Measurements from ENCODE around the gene FRMD5. TPM values are rescaled to one million over a fixed set of nuclear protein-coding genes. Genes with fewer than 3 reads are reported as not detected.

FRMD5 gene
- total RNA-seq, 1 experiment from 2014 or later, result 3.9 TPM

DNA sequence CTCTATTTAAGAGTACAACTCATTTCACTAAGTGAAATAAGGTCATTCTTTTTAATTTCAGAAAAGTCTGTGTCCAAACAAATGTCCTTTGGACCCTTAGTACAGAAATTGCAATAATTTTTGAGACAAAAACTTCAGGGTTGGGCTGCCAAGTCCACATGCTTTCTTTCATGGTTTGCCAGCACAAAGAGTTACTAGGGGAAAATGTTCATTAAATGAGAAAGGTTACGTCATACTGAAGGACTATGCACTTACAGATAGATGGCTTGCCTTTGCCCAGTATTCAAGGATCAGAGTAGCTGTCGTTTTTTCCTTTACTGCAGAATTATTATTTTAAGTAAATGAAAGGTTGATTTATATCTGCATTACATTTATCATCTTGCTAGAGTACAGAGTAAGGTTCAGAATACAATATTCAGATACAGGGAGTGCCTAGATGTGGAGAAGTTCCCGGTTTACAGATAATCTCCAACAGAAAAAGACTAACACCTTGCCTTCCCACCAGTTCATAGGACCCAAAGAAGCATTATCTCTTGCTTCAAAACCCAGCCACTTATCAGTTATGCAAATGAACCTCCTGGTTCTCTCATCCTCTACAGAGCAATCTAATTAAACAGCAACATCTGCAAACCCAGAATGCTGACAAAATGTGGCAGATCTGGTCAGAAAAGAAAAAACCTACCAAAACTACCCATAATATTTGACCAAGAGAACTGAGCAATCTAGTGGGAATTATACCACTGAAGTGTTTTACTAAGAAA lies 179.3 kb downstream of the FRMD5 start:
- Histone ChIP-seq H3K18ac (ENCODE audit: insufficient read length, low read depth, low read length) (no peak overlapping the region), H2BK12ac (ENCODE audit: insufficient read length, low read depth, low read length) (no peak overlapping the region), H2AK5ac (ENCODE audit: insufficient read length, low read length) (no peak overlapping the region), H4K8ac (replicated peaks; ENCODE audit: insufficient read length, low read depth, low read length) (no peak overlapping the region), H2AFZ (ENCODE audit: low read length) (no peak overlapping the region), H3K27me3 (ENCODE audit: insufficient read depth, low read length) (no peaks in the 10 kb centered on the region), H2BK120ac (ENCODE audit: low read depth, low read length, poor library complexity, severe bottlenecking) (no peak overlapping the region), H2BK15ac (ENCODE audit: low read depth, low read length) (no peak overlapping the region), H3K79me1 (ENCODE audit: insufficient read depth, low read depth, low read length, poor library complexity, severe bottlenecking) (no peaks in the 10 kb centered on the region), H2BK20ac (ENCODE audit: low read depth, low read length, poor library complexity, severe bottlenecking) (no peak overlapping the region), H3K9ac (ENCODE audit: extremely low read depth, insufficient read length, low read length) (no peak overlapping the region), H3K23ac (ENCODE audit: insufficient read length, low read depth, low read length) (no peak overlapping the region), H3K4me2 (ENCODE audit: insufficient read depth, insufficient read length, low read length) (no peak overlapping the region), H3K14ac (ENCODE audit: insufficient read depth, low read length) (no peak overlapping the region), H3K4me1 (ENCODE audit: insufficient read depth, low read length) (no peaks in the 10 kb centered on the region), H3K23me2 (ENCODE audit: insufficient read length, low read depth, low read length, poor library complexity, severe bottlenecking) (no peaks in the 10 kb centered on the region), H3K9me3 (ENCODE audit: control insufficient read depth, low read depth, low read length) (no peaks in the 10 kb centered on the region), H4K20me1 (ENCODE audit: control insufficient read depth, insufficient read depth, insufficient read length) (no peaks in the 10 kb centered on the region), H3T11ph (ENCODE audit: low read length) (no peak overlapping the region), H4K91ac (ENCODE audit: insufficient read length, low read depth, low read length) (no peak overlapping the region), H3K79me2 (ENCODE audit: insufficient read depth, low read length) (no peaks in the 10 kb centered on the region), H3K4ac (ENCODE audit: low read depth, low read length) (no peak overlapping the region), H4K5ac (ENCODE audit: insufficient read length, low read depth, low read length) (no peak overlapping the region), H3K27ac (ENCODE audit: insufficient read length, low read depth, low read length) (no peak overlapping the region), H2BK5ac (ENCODE audit: insufficient read length, low read length) (no peak overlapping the region), H3K56ac (ENCODE audit: insufficient read length, low read depth, low read length) (no peak overlapping the region)
- no peak for DNase-seq
- Mint-ChIP-seq H3K4me3 (no peak overlapping the region), H3K27ac (no peak overlapping the region), H3K4me1 (no peaks in the 10 kb centered on the region), H3K9me3 (no peaks in the 10 kb centered on the region), H3K36me3 (ENCODE audit: insufficient read depth in 1 of 3, low read depth in 3 of 3) (no peaks in the 10 kb centered on the region), H3K27me3 (ENCODE audit: low read depth) (no peaks in the 10 kb centered on the region)
- TF ChIP-seq CTCF (conservative IDR thresholded peaks at IDR 0.05), result no peak
- no CpG with 5 or more reads among the region's 3 CpGs for WGBS (ENCODE audit: extremely low coverage, insufficient read length, low lambda C conversion rate)
